Measurements from ENCODE around the gene PCBD2. TPM values are rescaled to one million over a fixed set of nuclear protein-coding genes. Genes with fewer than 3 reads are reported as not detected.
"Not testable (repeated sequence)": the region's sequence is repeated elsewhere in the genome, so short reads cannot be mapped to it uniquely, and the experiment has no call there.

Gene PCBD2
- total RNA-seq, result 4.5 TPM

- no peak for FAIRE-seq
- DNase-seq (ENCODE audit: low spot score in 2 of 2), result peak; percentile 77 to 83
These were observed at the start of gene PCBD2 for GRCh38 chr5:134904610-134905245. TSS of gene PCBD2 (plus strand) at chr5:134905131. CDS start at chr5:134905140, 9 bp downstream.

- not testable (repeated sequence) for FAIRE-seq; DNase-seq (ENCODE audit: low spot score in 2 of 2)
These were observed 48.5 kb upstream of the PCBD2 start for GRCh38 chr5:134856465-134856864.

- FAIRE-seq, result no peak
These were observed 47.5 kb upstream of the PCBD2 start for GRCh38 chr5:134857401-134857800.

GRCh38 chr5:134864707-134865106 lies 40.2 kb upstream of the PCBD2 start:
- no peak for FAIRE-seq

More at GRCh38 chr5:134857401-134857800, 47.5 kb upstream of the PCBD2 start:
- DNase-seq (ENCODE audit: low spot score in 2 of 2), result no peak

GRCh38 chr5:134873494-134873893 lies 31.4 kb upstream of the PCBD2 start:
- DNase-seq (ENCODE audit: low spot score in 2 of 2) (no peak), FAIRE-seq (no peak)

More at GRCh38 chr5:134864707-134865106, 40.2 kb upstream of the PCBD2 start:
- no peak for DNase-seq (ENCODE audit: low spot score in 2 of 2)

- no peak for FAIRE-seq
- DNase-seq (ENCODE audit: low spot score in 2 of 2), result peak; percentile 84 to 88
These were observed 30.7 kb upstream of the PCBD2 start, which contains the start of gene TXNDC15 for GRCh38 chr5:134873987-134874830. TSS of gene TXNDC15 (plus strand) at chr5:134874371. CDS start at chr5:134874428, 57 bp downstream.

GRCh38 chr5:134874831-134875655 lies 29.9 kb upstream of the PCBD2 start:
- FAIRE-seq (no peak), DNase-seq (ENCODE audit: low spot score in 2 of 2) (peak; percentile 65 to 75)

- DNase-seq (ENCODE audit: low spot score in 2 of 2), result no peak
- no peak for FAIRE-seq
These were observed 27.8 kb upstream of the PCBD2 start for GRCh38 chr5:134877159-134877558.

GRCh38 chr5:134878403-134878802 lies 26.5 kb upstream of the PCBD2 start:
- no peak for DNase-seq (ENCODE audit: low spot score in 2 of 2)
- FAIRE-seq, result no peak

GRCh38 chr5:134879456-134879855 lies 25.5 kb upstream of the PCBD2 start:
- no peak for DNase-seq (ENCODE audit: low spot score in 2 of 2)

GRCh38 chr5:134880937-134881336 lies 24.0 kb upstream of the PCBD2 start:
- DNase-seq (ENCODE audit: low spot score in 2 of 2); FAIRE-seq: not testable (repeated sequence)

More at GRCh38 chr5:134879456-134879855, 25.5 kb upstream of the PCBD2 start:
- FAIRE-seq, result no peak

- DNase-seq (ENCODE audit: low spot score in 2 of 2); FAIRE-seq: not testable (repeated sequence)
These were observed 23.2 kb upstream of the PCBD2 start for GRCh38 chr5:134881711-134882110.

GRCh38 chr5:134887593-134888159 lies 17.3 kb upstream of the PCBD2 start:
- FAIRE-seq, result no peak
- DNase-seq (ENCODE audit: low spot score in 2 of 2), result no peak

- FAIRE-seq (no peak), DNase-seq (ENCODE audit: low spot score in 2 of 2) (no peak)
These were observed 15.6 kb upstream of the PCBD2 start for GRCh38 chr5:134889335-134889734.

- no peak for FAIRE-seq
- DNase-seq (ENCODE audit: low spot score in 2 of 2), result no peak
These were observed 13.5 kb upstream of the PCBD2 start for GRCh38 chr5:134891473-134891872.

GRCh38 chr5:134892282-134892681 lies 12.6 kb upstream of the PCBD2 start:
- FAIRE-seq, result no peak
- DNase-seq (ENCODE audit: low spot score in 2 of 2), result no peak

GRCh38 chr5:134892926-134893325 lies 12.0 kb upstream of the PCBD2 start:
- FAIRE-seq (no peak), DNase-seq (ENCODE audit: low spot score in 2 of 2) (no peak)

GRCh38 chr5:134893748-134894505 lies 11.0 kb upstream of the PCBD2 start:
- FAIRE-seq (no peak), DNase-seq (ENCODE audit: low spot score in 2 of 2) (no peak)

GRCh38 chr5:134902071-134902801 lies 2.7 kb upstream of the PCBD2 start:
- DNase-seq (ENCODE audit: low spot score in 2 of 2) (no peak), FAIRE-seq (no peak)
